ENCODE results near the gene FDX1. TPM values are rescaled to one million over a fixed set of nuclear protein-coding genes. Genes with fewer than 3 reads are reported as not detected.

FDX1 gene
- total RNA-seq, 1 experiment from 2014 or later = 14.5 TPM

DNA sequence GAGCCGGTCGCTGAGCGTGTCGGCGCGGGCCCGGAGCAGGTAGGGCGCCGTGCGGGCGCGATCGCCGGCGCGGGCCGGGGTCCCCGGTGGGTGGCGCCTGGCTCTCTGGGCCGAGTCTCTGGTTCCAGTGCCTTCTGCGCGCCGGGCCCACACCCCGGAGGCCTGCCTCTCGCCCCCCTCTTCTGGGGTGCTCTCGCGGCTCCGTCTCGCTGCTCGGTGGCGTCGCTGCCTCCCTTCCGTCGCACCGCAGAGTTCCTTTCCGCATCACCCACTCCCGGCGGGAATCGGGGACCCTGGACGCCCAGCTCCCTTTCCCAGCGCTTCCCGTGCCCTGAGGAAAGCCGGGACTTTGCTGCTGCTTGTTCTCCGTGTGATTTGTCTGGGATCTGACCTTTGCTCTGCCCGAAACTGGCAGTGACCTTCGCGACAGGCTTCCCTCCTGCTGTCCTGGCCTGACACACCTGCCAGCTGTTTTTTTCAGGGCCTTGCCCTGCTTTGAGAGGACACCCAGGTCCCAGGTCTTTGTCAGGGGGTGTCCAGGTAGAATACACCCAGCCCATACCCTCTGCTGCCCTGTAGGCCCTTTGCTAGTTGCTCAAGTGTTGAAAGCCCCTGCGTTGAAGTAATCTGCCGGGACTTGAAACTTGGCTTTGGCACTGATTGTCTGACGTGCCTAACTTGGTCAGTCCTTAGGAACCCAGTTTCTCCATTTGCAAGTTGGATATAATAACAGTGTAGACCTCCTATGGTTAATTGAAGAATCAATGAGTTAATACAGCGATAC is 711 bp downstream of the FDX1 start:
- CTCF ChIA-PET = interaction anchor here (1.0 to 2.9 kb wide), 5 partner anchors 16 to 228 kb away, joined by 3 to 12 read pairs (median 3); no protein-coding TSS in a partner anchor
- TF ChIP-seq CBX3 (IDR thresholded peaks at IDR 0.05; ENCODE audit: low read depth) (no peak), SIN3A (IDR thresholded peaks at IDR 0.05; ENCODE audit: low read depth) (no peak), ZNF274 (IDR thresholded peaks at IDR 0.05; ENCODE audit: low read depth, low read length) (no peak), ZFX (IDR thresholded peaks at IDR 0.05) (peak; percentile 96), SP1 (IDR thresholded peaks at IDR 0.05; ENCODE audit: low read depth) (no peak), POLR2A (IDR thresholded peaks at IDR 0.05; ENCODE audit: borderline replicate concordance, extremely low read depth, insufficient read depth, insufficient read length) (no peak), YY1 (IDR thresholded peaks at IDR 0.05; ENCODE audit: extremely low read depth, insufficient replicate concordance, low read depth, low read length) (no peak), ELF1 (IDR thresholded peaks at IDR 0.05; ENCODE audit: borderline replicate concordance, low read depth) (no peak)
- TF ChIP-seq, protein P1, sequence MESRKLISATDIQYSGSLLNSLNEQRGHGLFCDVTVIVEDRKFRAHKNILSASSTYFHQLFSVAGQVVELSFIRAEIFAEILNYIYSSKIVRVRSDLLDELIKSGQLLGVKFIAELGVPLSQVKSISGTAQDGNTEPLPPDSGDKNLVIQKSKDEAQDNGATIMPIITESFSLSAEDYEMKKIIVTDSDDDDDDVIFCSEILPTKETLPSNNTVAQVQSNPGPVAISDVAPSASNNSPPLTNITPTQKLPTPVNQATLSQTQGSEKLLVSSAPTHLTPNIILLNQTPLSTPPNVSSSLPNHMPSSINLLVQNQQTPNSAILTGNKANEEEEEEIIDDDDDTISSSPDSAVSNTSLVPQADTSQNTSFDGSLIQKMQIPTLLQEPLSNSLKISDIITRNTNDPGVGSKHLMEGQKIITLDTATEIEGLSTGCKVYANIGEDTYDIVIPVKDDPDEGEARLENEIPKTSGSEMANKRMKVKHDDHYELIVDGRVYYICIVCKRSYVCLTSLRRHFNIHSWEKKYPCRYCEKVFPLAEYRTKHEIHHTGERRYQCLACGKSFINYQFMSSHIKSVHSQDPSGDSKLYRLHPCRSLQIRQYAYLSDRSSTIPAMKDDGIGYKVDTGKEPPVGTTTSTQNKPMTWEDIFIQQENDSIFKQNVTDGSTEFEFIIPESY (IDR thresholded peaks at IDR 0.05; ENCODE audit: extremely low read depth, insufficient replicate concordance, low read length) = no peak
- TF ChIP-seq, protein P2, sequence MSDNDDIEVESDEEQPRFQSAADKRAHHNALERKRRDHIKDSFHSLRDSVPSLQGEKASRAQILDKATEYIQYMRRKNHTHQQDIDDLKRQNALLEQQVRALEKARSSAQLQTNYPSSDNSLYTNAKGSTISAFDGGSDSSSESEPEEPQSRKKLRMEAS (IDR thresholded peaks at IDR 0.05) = 0 out of 2 replicates have a peak, but pooled peaks have one; percentile 16
- TF ChIP-seq, protein P3, sequence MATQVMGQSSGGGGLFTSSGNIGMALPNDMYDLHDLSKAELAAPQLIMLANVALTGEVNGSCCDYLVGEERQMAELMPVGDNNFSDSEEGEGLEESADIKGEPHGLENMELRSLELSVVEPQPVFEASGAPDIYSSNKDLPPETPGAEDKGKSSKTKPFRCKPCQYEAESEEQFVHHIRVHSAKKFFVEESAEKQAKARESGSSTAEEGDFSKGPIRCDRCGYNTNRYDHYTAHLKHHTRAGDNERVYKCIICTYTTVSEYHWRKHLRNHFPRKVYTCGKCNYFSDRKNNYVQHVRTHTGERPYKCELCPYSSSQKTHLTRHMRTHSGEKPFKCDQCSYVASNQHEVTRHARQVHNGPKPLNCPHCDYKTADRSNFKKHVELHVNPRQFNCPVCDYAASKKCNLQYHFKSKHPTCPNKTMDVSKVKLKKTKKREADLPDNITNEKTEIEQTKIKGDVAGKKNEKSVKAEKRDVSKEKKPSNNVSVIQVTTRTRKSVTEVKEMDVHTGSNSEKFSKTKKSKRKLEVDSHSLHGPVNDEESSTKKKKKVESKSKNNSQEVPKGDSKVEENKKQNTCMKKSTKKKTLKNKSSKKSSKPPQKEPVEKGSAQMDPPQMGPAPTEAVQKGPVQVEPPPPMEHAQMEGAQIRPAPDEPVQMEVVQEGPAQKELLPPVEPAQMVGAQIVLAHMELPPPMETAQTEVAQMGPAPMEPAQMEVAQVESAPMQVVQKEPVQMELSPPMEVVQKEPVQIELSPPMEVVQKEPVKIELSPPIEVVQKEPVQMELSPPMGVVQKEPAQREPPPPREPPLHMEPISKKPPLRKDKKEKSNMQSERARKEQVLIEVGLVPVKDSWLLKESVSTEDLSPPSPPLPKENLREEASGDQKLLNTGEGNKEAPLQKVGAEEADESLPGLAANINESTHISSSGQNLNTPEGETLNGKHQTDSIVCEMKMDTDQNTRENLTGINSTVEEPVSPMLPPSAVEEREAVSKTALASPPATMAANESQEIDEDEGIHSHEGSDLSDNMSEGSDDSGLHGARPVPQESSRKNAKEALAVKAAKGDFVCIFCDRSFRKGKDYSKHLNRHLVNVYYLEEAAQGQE (IDR thresholded peaks at IDR 0.05; ENCODE audit: low read depth) = no peak

More for the DNA sequence above, 711 bp downstream of the FDX1 start:
- Histone ChIP-seq H3K27ac (ENCODE audit: low read depth, low read length) (peak overlapping the region; percentile 84), H3K4me2 (ENCODE audit: low read length) (peak overlapping the region; percentile 96), H3K79me2 (ENCODE audit: insufficient read depth, low read length) (peaks cover 51% of the 10 kb centered on the region), H3K9me2 (ENCODE audit: insufficient read depth) (no peaks in the 10 kb centered on the region), H3K4me1 (ENCODE audit: control insufficient read depth in 1 of 2, insufficient read depth in 2 of 2, low read length in 2 of 2) (peaks cover 35 to 54% of the 10 kb centered on the region in 2 experiments), H3K9ac (ENCODE audit: low read length) (peak overlapping the region; percentile 81), H3K9me3 (ENCODE audit: control insufficient read depth in 1 of 2, insufficient read depth in 1 of 2, low read depth in 1 of 2, low read length in 2 of 2) (no peaks in the 10 kb centered on the region), H4K20me1 (ENCODE audit: insufficient read depth) (no peaks in the 10 kb centered on the region; the same call in 1 of the 2 replicates), H3K27me3 (ENCODE audit: insufficient read depth, low read length) (no peaks in the 10 kb centered on the region), H3K36me3 (ENCODE audit: control insufficient read depth in 1 of 2, insufficient read depth in 2 of 2, low read length in 2 of 2) (no peaks in the 10 kb centered on the region), H3K4me3 (replicated peaks in 1 of 2; ENCODE audit: low read depth in 1 of 2, low read length in 2 of 2) (peak overlapping the region; percentile 72 to 89), H2AFZ (ENCODE audit: low read depth, low read length, poor library complexity, severe bottlenecking) (no peak overlapping the region)
- BruUV-seq (replicated peaks) = TSS peak; percentile 43
- intact Hi-C loops (cut with micrococcal nuclease) = loop anchor here (5.0 kb wide), 1 partner anchor 338 kb away; the partner anchor contains the start of gene ZC3H12C
- ChIA-PET POLR2A (no interaction called here), RAD21 (ENCODE audit: low non-redundant PET in 1 of 2, low total read pairs in 2 of 2, uncharacterized antibody in 2 of 2, unreplicated experiment in 2 of 2) (no interaction called here)
- DNase-seq (ENCODE audit: low read depth, low spot score) (no peak), ATAC-seq (peak; percentile 56)

All from HCT116 (cell line).